NCI-H82 (cell line): Measurements from ENCODE around the gene NFASC.

ENCODE experiments used
- DNase-seq: peaks from one replicate; lab custom pipeline; 2025; lab: John Stamatoyannopoulos, UW

NFASC gene

DNA sequence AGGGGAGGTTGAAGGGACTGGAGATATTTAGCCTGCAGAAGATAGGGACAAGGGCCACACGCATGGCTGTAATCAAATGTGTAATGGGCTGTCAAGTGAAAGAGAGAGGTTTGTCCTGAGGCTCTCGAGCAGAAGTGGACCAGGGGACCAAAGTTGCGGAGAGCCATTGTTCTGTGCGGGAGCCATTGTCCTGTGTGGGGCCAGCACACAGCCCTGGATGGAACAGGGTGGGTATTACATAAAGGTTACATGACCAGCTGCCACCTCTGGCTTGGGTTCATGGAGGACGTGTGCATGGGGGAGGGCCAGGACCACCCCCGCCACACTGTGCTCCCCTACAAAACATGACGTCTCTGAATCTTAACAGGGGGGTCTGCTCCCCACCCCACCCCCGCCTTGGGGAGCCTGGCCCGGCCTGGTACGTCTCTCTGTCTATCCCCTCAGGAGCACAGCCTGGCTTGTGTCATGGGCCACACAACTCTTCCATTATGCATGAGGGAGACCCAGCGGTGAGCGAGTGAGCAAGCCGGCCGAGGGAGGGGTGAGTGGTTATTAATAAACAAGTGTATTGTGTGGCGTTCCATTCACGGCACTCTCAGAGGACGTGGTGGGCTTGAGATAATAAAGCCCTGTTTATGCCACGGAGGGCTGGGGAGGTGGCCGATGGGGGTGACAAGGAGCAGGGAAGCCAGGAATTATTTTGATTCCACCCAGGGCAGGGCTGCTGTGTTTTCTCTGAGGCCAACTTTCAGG lies at the start of gene NFASC:
NFASC (plus strand) TSS at position 703 of the 753 bp plus-strand sequence. CDS start 73,454 bp downstream, outside the sequence.
- DNase-seq: no peak

DNA sequence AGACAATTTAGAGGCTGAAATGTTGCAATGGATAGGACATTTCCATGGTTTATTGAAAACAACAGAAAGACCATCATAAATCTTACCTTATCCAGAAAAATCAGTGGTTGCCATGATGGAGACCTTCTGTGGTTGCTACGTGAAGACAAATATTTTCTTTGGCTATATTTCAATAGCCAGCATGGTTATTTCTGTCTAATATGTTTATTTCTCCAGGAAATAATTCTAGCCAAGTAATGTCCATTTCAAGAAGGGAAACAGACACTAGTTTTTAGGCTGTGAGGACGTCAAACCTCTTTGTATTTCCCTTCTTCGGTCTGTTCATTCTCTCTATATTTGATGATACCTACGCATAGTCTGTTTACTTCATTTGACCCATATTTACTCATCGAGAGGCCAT lies 49.2 kb upstream of the NFASC start:
- DNase-seq: no peak

DNA sequence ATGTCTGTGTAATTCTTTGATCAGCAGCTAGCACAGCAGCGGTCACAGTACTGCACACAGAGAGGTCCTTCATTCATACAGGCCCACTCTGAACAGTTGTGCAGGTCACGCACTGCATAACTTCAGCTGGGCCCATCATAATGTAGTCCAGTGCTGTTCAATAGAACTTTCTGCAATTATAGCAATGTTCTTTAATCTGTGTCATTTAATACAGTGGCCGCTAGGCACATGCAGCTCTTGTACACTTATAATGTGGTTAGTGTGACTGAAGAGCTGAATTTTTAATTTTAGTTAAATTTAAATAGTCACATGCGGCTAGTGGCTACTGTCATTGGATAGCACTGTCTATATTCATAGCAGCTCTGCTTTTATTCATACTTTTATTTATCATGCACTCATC lies 48.7 kb upstream of the NFASC start:
- no peak for DNase-seq

DNA sequence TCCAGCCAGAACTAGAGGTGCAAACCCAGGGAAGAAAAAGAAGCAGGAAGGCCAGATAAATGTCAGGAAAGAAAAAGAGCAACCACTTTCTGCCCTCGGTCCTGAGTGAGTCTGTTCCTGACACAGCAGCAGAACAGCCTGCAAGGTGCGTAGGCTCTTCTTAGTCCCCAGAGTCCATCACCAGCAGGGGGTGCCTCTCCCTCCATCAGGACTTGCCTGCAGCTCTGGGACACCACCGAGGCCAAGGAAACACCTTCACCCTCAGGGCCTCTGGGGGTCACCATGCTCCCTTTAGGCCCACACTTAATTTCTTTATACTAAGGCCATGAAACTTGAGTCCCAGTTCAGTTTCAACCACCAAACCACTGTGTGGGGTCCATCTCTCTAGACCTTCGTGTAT lies 43.7 kb upstream of the NFASC start:
- DNase-seq: peak; percentile 90

DNA sequence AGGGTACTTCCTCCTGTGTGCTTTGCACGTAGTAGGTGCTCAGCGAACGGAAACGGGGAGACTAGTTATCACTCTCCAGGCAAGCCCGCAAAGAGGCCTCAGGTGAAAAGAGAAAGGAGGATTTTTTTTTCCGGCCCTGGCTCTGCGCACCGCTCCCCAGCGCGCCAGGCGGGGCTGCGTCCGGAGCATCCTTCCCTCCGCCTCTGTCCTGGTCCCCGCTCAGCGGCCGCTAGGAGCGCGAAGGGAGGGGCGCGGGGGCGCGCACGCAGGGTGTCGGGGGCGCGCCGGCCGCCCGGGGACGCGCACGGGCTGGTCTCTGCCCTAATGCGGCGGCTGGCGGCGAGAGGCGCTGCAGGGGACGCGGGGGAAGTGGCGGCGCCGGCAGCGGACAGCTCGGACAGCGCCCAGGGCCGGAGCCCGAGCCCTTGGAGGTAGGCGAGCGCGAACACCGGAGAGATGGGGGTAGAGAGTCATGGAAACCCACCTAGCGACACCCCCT lies 42.3 kb upstream of the NFASC start:
- DNase-seq: peak; percentile 93

DNA sequence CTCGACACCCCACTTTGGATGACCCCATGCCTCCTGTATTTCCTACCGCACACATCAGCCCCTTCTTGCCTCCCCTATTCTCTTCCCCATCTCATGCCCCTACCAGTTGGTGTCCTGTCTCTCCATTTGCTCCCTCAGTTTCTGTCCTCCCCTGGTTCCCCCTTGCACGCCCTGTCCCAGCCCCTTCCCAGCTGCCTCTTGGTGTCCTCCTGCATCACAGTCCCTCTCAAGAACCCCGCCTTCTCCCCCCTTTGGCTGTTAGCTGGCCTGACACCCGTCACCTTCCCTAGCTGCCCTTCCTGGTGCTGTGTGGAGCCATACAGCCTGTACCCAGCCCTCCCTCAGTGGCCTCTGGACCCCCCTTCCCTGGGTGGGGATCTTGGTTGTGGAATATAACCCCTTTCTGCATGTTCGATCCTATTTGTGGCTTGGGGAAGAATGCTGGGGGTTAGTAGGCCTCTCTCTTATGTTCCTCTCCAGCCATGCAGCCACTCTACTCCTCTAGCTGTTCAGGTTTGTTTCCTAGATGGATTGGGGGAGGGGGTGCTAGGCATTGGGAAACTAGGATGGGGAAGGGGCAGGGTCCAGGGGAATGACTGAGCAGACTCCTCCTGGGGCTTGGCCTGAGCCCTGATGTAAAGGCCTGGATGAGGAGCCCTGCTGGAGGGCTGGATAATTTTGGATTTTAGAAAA lies 41.4 kb upstream of the NFASC start:
- DNase-seq: peak; percentile 66

DNA sequence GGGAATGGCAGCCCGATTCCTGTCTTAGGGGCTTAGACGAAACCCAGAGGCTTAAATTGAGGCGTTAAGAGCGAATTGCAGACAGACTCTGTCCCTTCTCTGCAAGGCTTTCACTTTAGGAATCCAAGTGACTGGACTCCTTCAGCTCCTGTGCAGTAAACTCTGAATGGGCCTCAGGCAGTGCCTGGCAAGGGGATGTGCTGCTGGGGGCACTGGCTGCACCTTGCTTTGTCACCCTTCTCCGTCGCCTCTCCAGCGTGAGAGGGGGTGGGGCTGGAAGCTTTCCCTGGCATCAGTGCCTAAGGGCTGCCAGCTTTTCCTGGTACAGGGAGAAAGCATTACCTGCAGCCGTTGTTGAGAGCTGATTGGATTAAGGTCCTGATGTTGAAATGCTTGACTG lies 39.9 kb upstream of the NFASC start:
- peak; percentile 43 for DNase-seq

DNA sequence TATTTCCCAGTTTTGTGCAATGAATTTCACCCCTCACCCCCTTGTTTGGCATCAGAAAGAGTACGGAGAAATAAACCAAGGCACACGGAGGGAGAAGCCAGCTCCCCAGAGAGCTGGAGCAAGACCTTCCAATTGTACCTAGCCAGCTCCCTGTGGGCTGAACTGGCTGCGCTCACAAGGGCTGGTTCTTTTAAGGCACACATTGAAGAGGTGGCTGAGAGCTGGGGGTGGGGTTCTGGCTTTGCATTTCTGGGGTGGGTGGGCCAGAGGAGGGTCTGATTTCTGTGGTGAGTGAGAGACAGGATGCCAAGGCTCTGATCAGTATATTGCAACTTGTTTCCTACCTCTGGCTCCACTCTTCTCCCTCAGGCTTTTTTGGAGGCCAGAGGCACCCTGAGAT lies 39.5 kb upstream of the NFASC start:
- DNase-seq: no peak

DNA sequence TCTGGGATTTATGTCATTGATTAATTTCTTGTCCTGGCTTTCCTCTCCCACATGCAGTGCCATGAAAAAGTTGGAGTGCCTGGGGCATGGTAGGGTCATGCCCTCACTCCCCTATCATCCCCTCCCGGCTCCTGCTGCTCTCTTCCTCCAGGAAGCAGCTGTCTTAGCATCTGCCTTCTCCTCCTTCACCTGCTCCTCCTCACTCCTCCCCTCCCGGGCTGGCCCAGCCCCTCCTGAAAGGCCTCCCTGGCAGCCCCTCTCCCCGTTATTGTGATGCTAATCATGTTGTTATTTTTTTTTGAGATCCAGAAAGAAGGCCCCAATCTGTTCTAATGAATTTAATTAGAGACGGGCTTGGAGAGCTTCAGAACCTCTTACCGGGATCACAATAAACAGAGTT lies 36.3 kb upstream of the NFASC start:
- DNase-seq: peak; percentile 97

DNA sequence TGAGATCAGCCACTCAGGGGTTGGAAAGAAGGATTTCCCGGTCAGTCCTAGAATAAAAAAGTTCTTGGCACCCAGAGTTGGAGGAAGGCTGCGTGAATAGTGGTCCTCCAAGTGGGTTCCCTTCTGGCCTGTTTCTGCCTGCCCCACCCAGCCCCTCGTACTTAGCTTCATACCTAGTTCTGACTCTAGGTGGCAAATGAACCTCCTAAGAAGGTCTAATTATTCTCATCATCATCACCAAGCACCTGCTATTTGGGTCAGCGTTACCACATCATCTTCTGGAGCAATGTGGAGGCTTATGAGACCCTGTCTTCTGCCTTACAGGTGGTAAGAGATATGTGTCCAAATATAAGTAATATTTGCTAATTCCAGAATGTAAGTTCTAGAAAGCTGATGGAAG lies 35.9 kb upstream of the NFASC start:
- DNase-seq: no peak

DNA sequence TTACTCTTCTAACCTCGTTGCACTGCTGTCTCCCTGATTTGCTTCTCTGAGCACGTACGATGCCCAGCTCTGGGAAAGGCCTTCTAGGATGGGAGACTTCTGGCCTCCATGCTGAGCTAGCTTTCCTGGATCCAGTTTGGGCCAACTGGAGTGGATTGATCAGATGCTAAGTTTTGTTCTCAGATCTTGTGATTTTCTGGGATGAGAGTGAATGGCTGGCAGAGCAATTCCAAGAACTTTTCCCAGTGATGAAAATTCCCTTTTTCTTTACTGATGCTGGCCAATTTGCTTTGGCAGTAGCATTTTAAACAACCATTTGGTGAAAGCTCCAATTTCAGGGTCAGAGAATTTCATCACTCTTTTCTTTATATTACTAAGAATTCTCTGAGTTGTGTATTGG lies 34.9 kb upstream of the NFASC start:
- no peak for DNase-seq

DNA sequence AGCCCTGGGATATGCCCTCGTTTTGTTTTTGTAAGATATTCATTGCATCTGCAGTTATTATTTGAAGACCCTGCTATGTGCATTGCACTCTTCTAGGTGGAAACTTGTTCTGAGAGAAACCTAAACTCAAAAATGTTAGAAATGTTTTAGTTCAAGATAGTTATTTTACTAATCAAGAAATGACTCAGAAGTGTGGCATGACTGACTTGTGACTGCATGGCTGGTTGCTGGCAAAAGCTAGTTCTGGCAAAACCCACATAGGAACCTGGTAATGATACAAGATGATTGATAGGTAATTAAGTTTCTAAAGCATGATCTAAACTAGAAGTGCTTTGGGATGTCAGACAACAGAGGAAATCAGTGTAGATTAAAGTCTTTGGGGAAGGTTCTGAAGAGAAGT lies 33.8 kb upstream of the NFASC start:
- no peak for DNase-seq

DNA sequence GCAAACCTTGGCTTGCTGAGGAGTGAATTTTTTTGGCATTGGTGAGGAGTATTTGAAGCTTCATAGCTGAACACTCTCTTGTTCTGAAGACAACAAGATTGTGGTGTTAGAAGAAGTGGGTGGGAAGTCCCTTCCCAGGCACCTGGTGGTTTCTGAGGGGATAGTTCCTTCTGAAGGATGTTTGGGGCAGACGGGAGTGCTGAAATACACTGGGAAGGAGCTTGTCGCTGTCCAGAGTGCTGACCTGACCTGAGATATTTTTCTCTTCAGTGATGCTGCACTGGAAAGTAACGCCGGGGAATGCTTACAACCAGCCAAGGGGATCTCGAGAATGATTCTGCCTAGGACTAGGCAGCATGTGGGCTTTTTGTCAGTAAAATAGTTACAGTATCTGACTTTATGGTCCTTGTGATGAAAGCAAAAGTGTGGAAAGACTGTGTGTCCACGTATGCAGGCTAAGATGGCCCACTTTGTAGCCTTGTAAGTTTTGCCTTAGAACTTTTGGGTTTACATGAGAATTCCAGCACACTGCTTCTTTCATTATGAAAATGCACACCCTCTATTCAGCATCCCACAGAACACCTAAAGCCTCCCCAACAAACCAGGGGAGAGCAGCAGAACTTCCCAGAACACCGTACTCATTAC lies 33.1 kb upstream of the NFASC start:
- DNase-seq: no peak

DNA sequence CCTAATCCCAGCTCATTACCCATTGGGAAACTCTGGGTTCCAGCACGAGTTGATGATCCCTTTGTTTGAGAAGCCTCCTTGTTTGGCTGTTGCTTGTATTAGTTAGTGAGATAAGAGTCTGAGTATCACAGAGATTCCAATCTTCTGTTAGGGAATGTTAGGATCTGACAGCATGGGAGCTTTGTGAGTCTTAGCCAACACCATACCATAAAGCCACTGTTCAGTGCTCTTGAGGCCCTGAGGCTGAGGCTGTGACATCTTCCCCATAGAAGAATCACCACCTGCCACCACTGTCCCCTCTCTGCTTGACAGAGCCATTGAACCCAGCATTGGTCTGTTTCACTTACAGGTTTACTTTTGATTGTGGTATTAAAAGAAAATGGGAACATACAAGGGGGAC lies 29.3 kb upstream of the NFASC start:
- DNase-seq: no peak

DNA sequence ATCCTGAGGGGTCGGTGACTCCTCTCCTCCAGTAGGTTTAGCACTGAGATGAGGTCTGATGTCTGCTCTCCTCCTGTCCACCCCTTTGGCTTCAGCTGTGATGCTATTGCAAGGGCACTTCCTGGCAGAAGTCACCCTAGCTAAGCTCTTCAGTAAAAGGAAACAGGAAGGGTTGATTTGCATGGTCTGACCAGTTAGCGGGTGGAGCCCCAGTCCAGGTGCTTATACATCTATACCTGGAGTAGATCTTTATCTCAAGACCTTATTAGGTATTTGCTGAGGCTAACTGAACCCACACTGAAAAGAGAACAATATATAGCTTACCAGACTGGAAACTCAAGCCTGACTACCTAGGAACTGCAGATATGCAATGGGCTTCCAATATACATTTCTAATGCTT lies 28.9 kb upstream of the NFASC start:
- no peak for DNase-seq

DNA sequence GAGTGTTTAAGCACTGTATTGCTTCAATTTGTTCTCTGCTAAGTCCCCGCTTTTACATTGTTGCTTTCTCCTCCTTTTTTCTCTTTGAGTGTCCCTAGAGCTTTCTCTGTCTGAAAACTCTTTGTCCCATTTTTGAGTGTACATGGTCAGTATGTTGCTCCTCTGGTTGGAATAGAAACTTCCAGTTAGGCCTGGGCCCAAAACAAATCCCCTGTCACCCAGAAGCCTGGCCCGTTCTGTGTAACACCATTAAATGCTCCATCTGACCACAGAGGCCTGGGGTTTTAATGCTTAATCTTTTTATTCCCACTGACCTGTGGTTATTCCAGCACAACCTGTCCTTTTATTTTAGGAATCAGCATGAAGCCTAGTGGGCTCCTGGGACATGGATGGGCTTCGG lies 28.3 kb upstream of the NFASC start:
- DNase-seq: no peak

DNA sequence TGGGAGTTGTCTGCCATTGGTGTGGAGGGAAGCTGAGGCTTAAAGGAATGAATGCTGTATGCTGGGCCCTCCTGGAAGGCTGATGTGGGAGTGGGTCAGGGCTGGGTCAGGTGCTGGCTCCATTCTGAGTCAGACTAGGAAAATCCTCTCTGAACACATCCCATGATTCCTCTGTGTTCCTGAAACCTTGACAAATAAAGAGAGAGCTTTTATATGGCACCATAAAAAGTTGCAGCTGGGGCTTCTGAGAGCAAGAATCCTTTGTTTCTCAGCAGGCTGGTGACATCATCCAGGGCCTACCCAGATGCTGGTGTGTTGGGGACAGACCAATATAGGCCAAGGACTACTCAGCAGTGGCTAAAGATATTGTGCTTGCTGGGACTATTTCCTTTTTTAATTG lies 27.8 kb upstream of the NFASC start:
- DNase-seq: peak; percentile 49

DNA sequence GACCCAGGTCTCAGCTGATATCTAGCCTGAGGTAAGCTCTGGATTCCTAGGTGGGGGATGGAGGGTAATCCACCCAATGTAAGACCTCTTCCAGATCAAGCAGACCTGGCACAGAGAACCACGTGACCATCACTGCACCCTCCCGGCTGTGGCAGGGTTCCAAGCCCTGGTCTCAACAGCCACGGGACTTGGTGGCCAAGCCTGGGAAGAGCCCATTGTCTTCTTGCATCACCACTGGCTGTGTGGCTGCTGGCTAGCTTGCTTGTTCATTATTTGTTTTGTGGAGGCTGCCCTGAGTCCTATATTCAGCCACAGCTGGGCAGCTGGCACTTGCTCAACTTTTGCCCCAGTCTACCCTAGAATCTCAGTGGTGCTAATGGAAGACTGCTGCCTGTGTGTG lies 24.1 kb upstream of the NFASC start:
- no peak for DNase-seq

DNA sequence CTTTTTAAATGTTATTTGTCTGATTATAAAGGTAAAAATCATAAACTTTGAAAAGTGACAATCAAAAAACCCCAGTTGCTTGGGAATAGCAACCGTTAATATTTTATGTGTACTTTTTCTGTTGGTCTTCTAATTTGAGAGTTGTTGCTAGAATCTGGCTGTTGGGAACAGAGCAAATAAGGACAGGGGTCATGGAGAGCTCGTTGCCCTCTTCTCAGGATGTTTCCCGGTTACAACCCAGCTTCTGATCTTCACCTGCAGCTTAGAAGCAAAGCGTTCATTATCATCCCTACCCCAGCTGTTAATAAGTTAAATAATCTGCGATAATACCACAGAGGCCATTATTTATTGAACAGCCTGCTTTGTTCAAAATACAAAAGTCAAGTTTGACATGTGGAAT lies 22.1 kb upstream of the NFASC start:
- peak; percentile 81 for DNase-seq

DNA sequence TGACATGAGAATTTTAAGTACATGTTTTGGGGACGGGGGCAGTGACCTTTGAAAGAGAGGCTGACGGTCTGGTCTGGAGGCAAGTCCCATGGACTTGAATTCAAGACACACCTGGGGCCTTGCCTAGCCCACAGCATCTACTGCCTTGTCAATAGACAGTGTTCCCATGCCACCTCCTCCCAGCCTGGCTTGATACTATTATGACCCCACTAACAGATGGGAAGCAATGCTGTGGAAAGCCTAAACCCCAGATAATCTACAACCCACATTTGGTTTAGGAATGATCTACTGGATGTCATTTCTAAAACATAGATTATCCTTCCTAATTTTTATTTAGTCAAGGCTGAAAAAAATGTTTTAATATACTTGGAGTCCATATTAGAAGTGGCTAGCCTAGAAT lies 17.8 kb upstream of the NFASC start:
- DNase-seq: peak; percentile 93

DNA sequence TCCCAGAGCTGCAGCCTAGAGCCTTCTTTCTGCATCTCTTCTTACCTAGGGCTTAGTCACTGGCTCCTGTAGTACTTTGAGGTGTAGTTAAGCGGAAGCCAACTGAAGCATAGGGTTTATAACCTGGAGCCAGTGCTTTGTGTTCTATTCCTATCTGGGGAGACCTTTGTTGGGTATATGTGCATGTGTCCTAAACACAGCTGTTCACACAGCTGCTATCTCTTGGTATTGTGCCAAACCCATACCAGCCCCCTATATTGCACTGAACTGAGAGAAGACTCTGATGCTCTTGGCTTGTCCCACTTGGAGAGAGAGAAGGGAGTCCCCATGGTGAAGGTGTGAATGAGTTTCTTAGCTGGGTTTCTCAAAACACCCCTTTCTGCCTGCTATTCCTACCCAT lies 17.2 kb upstream of the NFASC start:
- DNase-seq: peak; percentile 89

DNA sequence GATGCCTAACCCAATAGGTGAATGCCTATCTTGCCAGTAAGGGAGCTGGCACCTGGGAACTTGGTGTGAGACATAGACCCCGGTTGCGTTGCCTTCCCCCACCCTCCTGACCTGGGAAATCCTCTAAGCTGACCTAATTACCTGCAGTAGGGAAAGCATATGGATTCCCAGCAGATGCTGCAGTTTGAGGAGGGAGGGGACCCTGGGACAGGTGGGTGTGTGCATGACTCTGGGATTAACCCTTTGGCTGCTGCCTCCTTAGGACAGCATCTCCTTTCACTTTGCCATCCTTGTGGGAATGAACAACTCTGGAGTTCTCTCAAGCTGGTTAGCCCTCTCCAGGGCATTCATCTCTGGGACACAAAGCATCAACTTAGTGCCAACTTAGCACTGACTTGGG lies 16.4 kb upstream of the NFASC start:
- DNase-seq: peak; percentile 96

DNA sequence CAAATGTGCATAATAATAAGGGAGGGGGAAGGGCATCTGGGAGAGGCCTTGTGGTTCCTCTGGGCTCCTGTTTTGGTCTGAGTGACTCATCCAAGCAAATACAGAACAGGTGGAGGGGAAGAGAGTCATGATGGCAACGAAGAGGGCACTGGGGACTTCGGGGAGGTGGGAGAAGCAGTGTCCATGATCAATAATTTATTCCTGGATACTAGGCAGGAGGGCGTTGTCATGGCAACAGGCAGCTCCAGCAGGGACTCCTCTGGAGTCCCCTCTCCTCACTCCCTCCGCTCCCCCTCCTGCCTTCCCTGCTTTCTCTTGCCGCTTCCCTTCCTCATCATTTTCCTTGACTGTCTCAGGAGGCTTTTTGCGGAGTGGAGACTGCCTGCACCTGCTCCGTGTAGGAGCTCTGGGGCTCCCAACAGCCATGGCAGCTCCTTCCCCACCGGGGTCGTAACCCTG lies 12.3 kb upstream of the NFASC start:
- DNase-seq: peak; percentile 88
